Activated naive CD4-positive, alpha-beta T cell treated with anti-CD3 and anti-CD28 coated beads, Interleukin-2, amount 50 U/mL, for 16 hours (primary cell): ENCODE results near the gene HNMT.
"Not testable (repeated sequence)": the region's sequence is repeated elsewhere in the genome, so short reads cannot be mapped to it uniquely, and the experiment has no call there.

ENCODE experiments used
- DNase-seq: peaks from one replicate; pipeline ENCODE4 v3.0.0-alpha.2; 2020

The HNMT gene

GRCh38 chr2:137947032-137947727 lies 17.1 kb upstream of the HNMT start:
- no peak for DNase-seq

- peak; percentile 20 for DNase-seq
Observed at GRCh38 chr2:137947728-137948336, 16.4 kb upstream of the HNMT start.

- DNase-seq: no peak
Observed at GRCh38 chr2:137948894-137949293, 15.4 kb upstream of the HNMT start.

- no peak for DNase-seq
Observed at GRCh38 chr2:137950238-137950637, 14.0 kb upstream of the HNMT start.

- DNase-seq: no peak
Observed at GRCh38 chr2:137951586-137951985, 12.7 kb upstream of the HNMT start.

- no peak for DNase-seq
Observed at GRCh38 chr2:137952586-137953129, 11.6 kb upstream of the HNMT start.

- DNase-seq: no peak
Observed at GRCh38 chr2:137955536-137955935, 8.7 kb upstream of the HNMT start.

- DNase-seq: no peak
Observed at GRCh38 chr2:137957033-137957432, 7.2 kb upstream of the HNMT start.

- no peak for DNase-seq
Observed at GRCh38 chr2:137959166-137959565, 5.1 kb upstream of the HNMT start.

GRCh38 chr2:137960223-137960622 lies 4.0 kb upstream of the HNMT start:
- no peak for DNase-seq

- no peak for DNase-seq
Observed at GRCh38 chr2:137961602-137962001, 2.7 kb upstream of the HNMT start.

- DNase-seq: no peak
Observed at GRCh38 chr2:137963535-137964065, 673 bp upstream of the HNMT start.

GRCh38 chr2:137964859-137965459 lies 686 bp downstream of the HNMT start:
- DNase-seq: no peak

GRCh38 chr2:137966043-137966442 lies 1.8 kb downstream of the HNMT start:
- no peak for DNase-seq

- DNase-seq: no peak
Observed at GRCh38 chr2:137967042-137967441, 2.8 kb downstream of the HNMT start.

GRCh38 chr2:137968477-137969417 lies 4.5 kb downstream of the HNMT start:
- no peak for DNase-seq

- no peak for DNase-seq
Observed at GRCh38 chr2:137969418-137969765, 5.1 kb downstream of the HNMT start.

GRCh38 chr2:137969876-137970275 lies 5.6 kb downstream of the HNMT start:
- DNase-seq: no peak

GRCh38 chr2:137971259-137971658 lies 7.0 kb downstream of the HNMT start:
- DNase-seq: not testable (repeated sequence)

GRCh38 chr2:137973280-137973679 lies 9.0 kb downstream of the HNMT start:
- DNase-seq: no peak

- DNase-seq: no peak
Observed at GRCh38 chr2:137975280-137976271, 11.3 kb downstream of the HNMT start.

- DNase-seq: no peak
Observed at GRCh38 chr2:137976274-137976673, 12.0 kb downstream of the HNMT start.
